Measurements from ENCODE around the gene CDH15. TPM values are rescaled to one million over a fixed set of nuclear protein-coding genes. Genes with fewer than 3 reads are reported as not detected.

Gene CDH15
- total and polyA plus RNA-seq, 2 of the 13 experiments (the other 11 are each of a cell fraction or from before 2014, with no cell fraction given), result 0.74 to 2.2 TPM

- Histone ChIP-seq H3K36me3 (replicated peaks in 1 of 2; ENCODE audit: control insufficient read depth in 1 of 2, insufficient read depth in 2 of 2, low read length in 2 of 2) (peaks cover 5 to 12% of the 10 kb centered on the region in 2 experiments), H3K79me2 (ENCODE audit: insufficient read depth, low read length) (peaks cover 8% of the 10 kb centered on the region), H4K20me1 (ENCODE audit: insufficient read depth, low read length) (no peaks in the 10 kb centered on the region), H3K4me3 (replicated peaks in 1 of 3; ENCODE audit: insufficient read depth in 1 of 3, low read depth in 2 of 3, low read length in 3 of 3) (peak overlapping the region; percentile 89 to 96 (median 92)), H3K4me1 (ENCODE audit: insufficient read depth, low read length) (peaks cover 10% of the 10 kb centered on the region; the same call in 1 of the 2 replicates), H3K4me2 (ENCODE audit: low read depth, low read length) (peak overlapping the region; percentile 92), H2AFZ (ENCODE audit: low read length) (no peak overlapping the region), H3K9ac (ENCODE audit: insufficient read depth, low read depth, low read length) (peak overlapping the region; percentile 94), H3K9me3 (ENCODE audit: low read length) (no peaks in the 10 kb centered on the region), H3K27ac (ENCODE audit: extremely low read length, insufficient read depth, low read length) (peak overlapping the region; percentile 85), H3K27me3 (ENCODE audit: control insufficient read depth in 1 of 2, insufficient read depth in 2 of 2, low read length in 2 of 2) (no peaks in the 10 kb centered on the region; a peak in 1 of 5 replicates)
- no peak for FAIRE-seq
- in situ Hi-C loops (cut with HindIII; ENCODE audit: extremely low pct_ligation_motif_present, low pct_unique_long_range_greater_than_20kb) (no loop called here), intact Hi-C loops (cut with micrococcal nuclease; ENCODE audit: unreplicated experiment) (loop anchor here (1.0 to 5.0 kb wide), 3 partner anchors 16 to 274 kb away; partner anchors contain the start of gene CDH15)
- 2% methylated on average over 11 of the region's 11 CpGs for WGBS (ENCODE audit: low lambda C conversion rate)
- CTCF ChIA-PET (ENCODE audit: low intra/inter-chr PET ratio, low total read pairs), result interaction anchor here (1.3 to 2.0 kb wide), 3 partner anchors 30 to 275 kb away, joined by 5 to 6 read pairs (median 5); no protein-coding TSS in a partner anchor
- DNase-seq (ENCODE audit: low spot score), result no peak
- ATAC-seq, result no peak
- BruUV-seq (replicated peaks), result TSS peak; percentile 95
- POLR2A ChIA-PET, result interaction anchor here (0.8 to 2.5 kb wide), 18 partner anchors 9 to 429 kb away, joined by 3 to 30 read pairs (median 4); partner anchors contain the start of genes ACSF3, GALNS, SLC22A31 and TRAPPC2L
- TF ChIP-seq ZNF768 (CRISPR knock-in tag; IDR thresholded peaks at IDR 0.05) (no peak), RFX3 (CRISPR knock-in tag; IDR thresholded peaks at IDR 0.05) (no peak), ZNF33B (CRISPR knock-in tag; IDR thresholded peaks at IDR 0.05) (no peak), STAT6 (CRISPR knock-in tag; IDR thresholded peaks at IDR 0.05; ENCODE audit: borderline replicate concordance) (0 out of 2 replicates have a peak, but pooled peaks have one; percentile 7), HNRNPUL1 (IDR thresholded peaks at IDR 0.05; ENCODE audit: low read depth, low read length) (no peak), ZNF577 (CRISPR knock-in tag; IDR thresholded peaks at IDR 0.05; ENCODE audit: borderline replicate concordance, low read depth) (no peak), CREB3 (CRISPR knock-in tag; IDR thresholded peaks at IDR 0.05) (no peak), ZNF367 (CRISPR knock-in tag; IDR thresholded peaks at IDR 0.05; ENCODE audit: borderline replicate concordance) (no peak), ZFP82 (CRISPR knock-in tag; IDR thresholded peaks at IDR 0.05; ENCODE audit: borderline replicate concordance) (no peak), SCMH1 (CRISPR knock-in tag; IDR thresholded peaks at IDR 0.05; ENCODE audit: borderline replicate concordance) (no peak), HNF4A (CRISPR knock-in tag; IDR thresholded peaks at IDR 0.05) (no peak), KAT2B (IDR thresholded peaks at IDR 0.05; ENCODE audit: borderline replicate concordance, low read depth, low read length) (no peak), ZNF142 (CRISPR knock-in tag; IDR thresholded peaks at IDR 0.05) (no peak)
Observed at GRCh38 chr16:89217138-89217387, 45.5 kb downstream of the CDH15 start.
